HG02610 (cell line): ENCODE measurements around the gene KIF21B.
"Not testable (repeated sequence)": the region's sequence is repeated elsewhere in the genome, so short reads cannot be mapped to it uniquely, and the experiment has no call there.

Experiments used
- ATAC-seq: cut with Tn5 transposase; IDR thresholded peaks from one replicate; pipeline ENCODE4 v1.9.1; 2021; ENCODE audit warnings: mild to moderate bottlenecking, moderate library complexity; ENCODE audit not compliant: unreplicated experiment

KIF21B gene

DNA sequence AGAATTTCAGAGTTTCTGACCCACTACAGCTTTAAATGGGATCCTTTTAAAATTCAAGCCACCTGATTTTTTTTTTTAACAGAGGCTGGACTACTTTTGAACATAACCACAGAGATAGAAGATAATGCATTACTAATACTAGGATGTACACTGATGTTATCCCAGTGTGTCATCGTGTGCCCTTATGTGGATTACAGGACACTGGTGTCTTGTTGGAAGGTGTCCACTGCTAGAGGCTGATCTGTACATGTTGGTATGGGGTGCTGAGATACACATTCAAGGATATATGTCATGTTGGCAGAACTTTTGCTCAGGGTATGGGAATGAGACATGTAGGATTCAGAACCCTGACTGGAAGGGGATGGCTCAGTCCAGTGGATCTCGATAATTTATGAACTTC, 72.5 kb downstream of the KIF21B start:
- ATAC-seq, result no peak

DNA sequence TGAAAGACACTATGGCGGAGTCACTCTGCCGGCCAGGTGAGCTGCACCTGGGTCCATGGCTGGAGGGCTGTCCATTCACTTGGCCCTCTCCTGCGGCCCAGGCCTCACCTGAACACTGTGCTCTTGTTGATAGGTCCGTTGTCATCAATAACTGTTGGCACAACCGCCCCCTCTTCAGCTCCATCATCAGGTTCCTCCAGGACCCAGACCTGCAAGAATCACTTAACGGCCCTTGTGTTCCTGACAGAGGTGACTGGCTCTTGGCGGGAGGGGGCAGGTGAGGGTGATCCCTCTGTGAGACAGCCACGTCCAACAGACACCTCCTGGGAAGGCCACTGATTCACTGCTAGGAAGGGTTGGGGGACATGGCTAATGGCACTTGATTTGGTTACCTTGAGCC, 73.9 kb downstream of the KIF21B start:
- no peak for ATAC-seq

DNA sequence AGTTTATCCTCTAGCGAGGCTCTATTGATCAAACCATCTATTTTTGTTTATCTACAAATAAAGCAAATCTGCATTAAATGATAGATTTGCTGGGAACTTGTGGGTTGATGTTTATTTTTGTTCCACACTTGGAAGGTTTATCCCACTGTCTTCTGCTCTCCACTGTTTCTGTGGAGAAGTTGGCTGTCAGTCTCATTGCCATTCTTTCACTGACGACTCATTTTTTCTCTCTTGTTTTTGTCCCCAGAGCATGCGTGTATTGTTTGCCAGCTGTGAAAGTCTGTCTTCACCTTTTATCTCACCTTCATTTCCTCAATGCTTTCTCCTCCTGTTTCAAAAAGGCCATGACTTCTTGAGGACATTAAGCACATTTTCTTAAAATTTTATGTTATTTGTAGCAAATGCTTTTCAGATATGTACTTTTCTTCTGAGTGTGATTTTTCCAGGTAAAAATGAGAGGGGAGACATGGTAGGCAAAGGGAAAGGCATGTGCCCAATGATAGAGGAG, 76.4 kb downstream of the KIF21B start:
- ATAC-seq, result no peak

DNA sequence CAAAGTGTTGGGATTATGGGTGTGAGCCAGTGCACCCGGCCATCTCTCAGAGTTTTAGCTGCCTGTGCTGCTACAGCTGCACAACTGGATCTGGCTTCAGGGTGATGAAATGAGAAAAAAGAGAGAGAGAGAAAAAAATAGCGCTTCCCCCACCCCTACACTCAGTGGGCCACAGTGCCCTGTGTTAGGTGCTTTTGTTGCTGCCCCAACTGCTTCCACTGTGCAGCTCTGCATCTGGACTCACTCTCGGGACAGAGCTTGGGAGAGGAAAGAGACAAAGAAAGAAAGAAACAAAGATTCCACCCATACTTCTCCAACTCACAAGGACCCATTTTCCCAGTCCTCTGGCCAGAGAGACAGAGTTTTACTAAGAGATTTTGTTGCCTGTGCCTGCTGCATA, 78.4 kb downstream of the KIF21B start:
- ATAC-seq, result no peak

DNA sequence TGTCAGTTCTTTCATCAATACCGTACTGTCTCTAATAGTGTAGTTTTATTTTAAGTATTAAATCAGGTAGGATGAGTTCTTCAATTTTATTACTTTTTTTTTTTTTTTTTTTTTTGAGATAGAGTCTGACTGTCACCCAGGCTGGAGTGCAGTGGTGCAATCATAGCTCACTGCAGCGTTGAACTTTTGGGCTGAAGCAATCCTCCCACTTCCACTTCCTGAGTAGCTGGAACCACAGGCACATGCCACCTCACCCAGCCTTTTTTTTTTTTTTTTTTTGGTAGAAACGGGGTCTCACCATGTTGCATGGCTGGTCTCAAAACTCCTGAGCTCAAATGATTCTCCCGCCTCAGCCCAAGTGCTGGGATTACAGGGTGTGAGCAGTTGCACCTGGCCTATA, 84.6 kb downstream of the KIF21B start:
- ATAC-seq, result no peak

DNA sequence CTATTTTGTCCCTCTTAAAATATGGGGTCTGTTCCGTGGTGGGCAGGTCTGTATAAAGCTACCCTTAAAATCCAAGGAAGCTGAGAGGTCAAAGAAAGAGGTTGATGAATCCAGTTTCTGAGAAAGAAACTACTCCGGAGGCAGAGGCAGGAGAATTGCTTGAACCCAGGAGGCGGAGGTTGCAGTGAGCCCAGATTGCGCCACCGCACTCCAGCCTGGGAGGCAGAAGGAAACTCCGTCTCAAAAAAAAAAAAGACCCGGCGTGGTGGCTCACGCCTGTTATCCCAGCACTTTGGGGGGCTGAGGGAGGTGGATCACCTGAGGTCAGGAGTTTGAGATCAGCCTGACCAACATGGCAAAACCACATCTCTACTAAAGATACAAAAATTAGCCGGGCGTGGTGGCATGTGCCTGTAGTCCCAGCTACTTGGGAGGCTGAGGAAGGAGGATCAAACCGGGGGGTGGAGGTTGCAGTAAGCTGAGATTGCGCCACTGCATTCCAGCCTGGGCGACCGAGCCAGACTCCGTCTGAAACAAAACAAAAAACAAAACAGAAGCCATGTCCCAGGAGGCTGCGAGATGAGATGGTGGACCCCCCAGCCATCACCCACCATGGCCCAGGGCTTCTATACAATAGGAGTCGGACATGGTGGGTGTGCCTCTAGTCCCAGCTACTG, 88.1 kb downstream of the KIF21B start:
- ATAC-seq, result not testable (repeated sequence)

DNA sequence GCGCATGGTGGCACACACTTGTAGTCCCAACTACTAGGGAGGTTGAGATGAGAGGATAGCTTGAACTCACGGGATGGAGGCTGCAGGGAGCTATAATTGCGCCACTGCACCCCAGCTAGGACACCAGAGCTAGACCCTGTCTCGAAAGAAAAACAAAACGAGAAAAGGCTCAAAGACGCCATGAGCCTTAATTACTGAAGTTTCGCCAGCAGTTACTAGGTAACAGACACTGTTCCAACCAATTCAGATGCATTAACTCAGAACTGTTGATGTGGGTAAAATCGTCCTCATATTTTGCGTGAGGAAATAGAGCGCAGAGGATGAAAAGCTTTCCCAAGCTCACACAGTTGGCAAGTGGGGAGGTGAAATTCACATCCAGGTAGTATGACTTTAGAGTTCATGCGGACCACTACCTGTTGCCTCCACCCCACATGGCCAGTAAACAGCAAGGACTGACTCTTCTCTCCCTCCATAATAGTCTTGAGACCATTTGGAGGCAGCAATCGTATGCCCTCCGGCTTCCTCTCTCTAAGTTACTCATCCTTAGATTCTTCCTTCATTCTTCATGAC, 88.8 kb downstream of the KIF21B start:
- no peak for ATAC-seq

DNA sequence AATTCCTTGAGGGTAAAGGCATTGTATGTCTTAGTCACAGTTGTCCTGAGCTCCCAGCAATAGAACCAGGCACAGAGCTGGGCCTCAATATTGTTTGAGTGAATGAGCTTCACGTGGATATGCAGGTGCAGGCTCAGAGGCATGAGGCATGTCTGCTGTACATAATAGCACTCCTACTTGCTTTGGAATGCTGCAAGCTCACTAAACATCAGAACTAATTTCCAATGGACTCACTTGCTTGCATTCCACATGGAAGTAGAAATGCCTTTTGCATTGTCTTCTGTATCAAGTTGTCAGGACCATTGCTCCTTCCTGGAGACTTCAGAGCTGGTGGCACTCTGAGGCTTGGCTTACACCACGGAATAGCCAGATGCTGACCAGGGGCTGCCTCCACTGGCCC, 91.7 kb downstream of the KIF21B start:
- ATAC-seq, result no peak

DNA sequence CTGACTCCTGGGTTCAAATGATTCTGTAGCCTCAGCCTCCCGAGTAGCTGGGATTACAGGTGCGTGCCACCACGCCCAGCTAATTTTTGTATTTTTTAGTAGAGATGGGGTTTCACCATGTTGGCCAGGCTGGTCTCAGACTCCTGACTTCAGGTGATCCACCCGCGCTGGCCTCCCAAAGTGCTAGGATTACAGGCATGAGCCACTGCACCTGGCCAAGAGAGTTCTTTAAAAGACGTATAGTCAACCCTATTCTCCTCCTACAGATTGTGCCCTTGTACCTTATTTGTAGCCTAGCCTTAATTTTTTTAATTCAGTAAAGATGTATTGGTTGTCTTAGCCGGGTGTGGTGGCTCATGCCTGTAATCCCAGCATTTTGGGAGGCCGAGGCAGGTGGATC, 93.2 kb downstream of the KIF21B start:
- not testable (repeated sequence) for ATAC-seq

DNA sequence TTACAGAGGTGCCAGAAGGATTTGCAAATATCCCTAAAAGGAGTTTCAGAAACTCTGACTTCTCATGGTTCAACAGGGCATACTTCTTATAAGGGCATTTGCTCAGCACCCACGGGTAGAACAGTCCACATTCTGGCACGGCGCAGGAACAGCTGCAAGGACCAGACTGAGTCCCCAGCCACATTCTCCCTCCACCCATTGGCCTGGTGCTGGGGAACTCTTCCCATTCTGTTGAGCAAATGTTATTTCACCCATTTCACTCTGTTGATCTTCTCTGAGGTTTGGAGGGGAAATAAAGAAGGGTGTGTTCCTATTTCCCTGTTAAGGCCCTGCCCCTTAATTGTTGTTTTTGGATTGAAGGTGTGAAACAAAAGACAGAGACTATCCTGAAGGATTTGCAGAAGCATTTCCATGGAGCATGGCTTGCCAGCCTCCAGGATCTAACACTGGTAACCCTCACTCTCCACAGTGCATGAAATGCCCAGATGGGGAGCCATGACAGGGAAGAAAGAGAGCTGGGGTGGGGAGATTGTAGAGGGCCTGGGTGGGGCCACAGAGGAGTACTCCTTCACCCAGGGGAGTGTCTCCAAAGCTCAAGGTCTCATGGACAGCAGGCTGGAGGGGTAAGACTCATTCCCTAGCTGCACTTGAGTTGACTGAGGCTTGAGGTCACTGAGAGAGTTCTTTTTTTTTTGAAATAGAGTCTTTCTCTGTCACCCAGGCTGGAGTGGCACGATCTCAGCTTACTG, 93.8 kb downstream of the KIF21B start:
- no peak for ATAC-seq

DNA sequence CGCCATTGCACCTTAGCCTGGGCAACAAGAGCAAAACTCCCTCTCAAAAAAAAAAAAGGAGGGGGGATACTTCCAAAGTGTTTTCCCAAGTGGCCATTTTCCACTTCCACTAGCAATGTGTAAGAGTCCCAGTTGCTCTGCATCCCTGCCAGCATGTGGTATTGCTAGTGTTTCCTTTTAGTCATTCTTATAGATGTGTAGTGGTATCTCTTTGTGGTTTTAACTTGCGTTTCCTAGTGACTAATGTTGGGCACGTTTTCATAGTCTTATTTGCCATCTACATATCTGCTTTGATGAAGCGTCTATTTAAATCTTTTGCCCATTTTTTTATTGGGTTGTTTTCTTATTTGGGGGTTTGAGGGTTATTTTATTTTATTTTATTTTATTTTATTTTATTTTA, 97.7 kb downstream of the KIF21B start:
- no peak for ATAC-seq

DNA sequence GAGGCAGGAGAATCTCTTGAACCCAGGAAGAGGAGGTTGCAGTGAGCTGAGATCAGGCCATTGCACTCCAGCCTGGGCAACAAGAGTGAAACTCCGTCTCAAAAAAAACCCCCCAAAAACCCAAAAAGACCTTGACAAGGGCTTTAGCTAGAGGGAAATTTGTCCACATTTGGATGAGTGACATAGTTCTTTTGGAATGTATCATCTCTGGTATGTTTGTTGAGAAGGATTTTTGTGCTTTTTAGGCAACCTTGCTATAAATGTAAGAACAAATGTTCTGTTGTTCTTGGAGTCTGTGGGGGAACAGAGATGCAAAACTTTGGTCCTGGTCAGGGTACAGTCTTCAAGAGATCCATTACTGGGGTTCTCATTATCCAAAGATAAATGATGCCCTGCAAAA, 99.9 kb downstream of the KIF21B start:
- no peak for ATAC-seq

DNA sequence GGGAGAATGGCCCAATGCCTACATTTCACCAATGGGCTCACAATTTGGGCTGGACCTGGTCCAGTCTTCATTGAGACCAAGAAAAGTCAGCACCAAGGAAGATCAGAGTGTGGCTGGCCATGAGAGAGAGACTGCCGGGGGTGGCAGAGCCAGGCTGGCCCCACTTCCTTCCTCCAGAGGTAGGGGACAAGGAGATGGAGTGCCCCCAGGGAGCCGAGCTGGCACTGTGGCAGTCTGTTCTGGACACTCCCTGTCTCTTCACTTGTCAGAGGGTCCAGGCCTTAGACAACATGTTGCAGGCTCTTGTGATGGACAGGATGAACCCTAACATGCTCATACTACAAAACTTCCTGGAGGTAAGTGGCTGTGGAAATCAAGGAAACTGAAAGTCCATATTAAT, 101.1 kb downstream of the KIF21B start:
- ATAC-seq, result no peak

DNA sequence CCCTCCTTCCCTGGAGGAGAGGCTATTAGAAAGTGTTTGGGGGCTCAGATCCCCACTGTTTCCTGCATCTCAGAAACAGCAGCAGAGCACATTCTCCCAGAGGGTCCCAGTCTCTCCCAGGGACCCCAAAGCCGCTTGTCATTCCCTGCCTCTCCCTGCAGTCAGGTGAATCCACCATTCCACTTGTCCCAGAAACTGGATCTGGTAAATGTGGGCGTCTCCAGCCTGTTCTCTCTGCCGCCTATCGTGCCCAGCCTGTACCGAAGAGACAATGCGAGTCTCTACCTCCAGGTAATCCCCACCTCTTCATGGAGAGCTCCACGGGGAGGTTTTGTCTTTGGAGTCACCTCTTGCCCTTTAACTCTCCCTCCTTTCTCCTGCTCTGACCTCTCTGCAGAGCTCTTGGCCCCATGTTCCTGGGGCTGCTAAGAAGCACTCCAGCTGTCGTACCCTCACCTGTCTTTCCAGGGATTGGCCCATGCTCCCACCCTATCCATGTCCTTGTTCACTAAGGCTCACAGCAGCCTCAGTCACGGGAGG, 101.9 kb downstream of the KIF21B start:
- ATAC-seq, result no peak
